Left lung (tissue), 10 donors: ENCODE data around the gene ESYT2. TPM values are rescaled to one million over a fixed set of nuclear protein-coding genes. Genes with fewer than 3 reads are reported as not detected.

Experiments used
- ATAC-seq: fragments of 200-7000 bp; cut with Tn5 transposase; one replicate; pipeline ENCODE4 v1.9.1; 2020; ENCODE audit warnings: moderate library complexity
- DNase-seq, 4 donors: peaks; one replicate each; pipeline ENCODE4 v3.0.0-alpha.2; 2013 to 2020
- H3K27ac ChIP-seq, 2 donors: fragments of 200-600 bp; sonication (generic) in 1 of 2; one replicate each; pipeline versions ENCODE4 v1.5.0 to v1.8.0; 2020 to 2021
- H3K27me3 ChIP-seq, 2 donors: fragments of 200-600 bp; sonication (generic) in 1 of 2; one replicate each; pipeline versions ENCODE4 v1.5.0 to v1.8.0; 2020 to 2021
- H3K36me3 ChIP-seq, 2 donors: fragments of 200-600 bp; sonication (generic) in 1 of 2; one replicate each; pipeline versions ENCODE4 v1.5.0 to v1.8.0; 2020 to 2021
- H3K4me1 ChIP-seq, 2 donors: fragments of 200-600 bp; one replicate each; pipeline ENCODE4 v1.8.0; 2021
- H3K4me3 ChIP-seq, 2 donors: fragments of 200-600 bp; sonication (generic) in 1 of 2; one replicate each; pipeline versions ENCODE4 v1.5.0 to v1.8.0; 2020 to 2021; ENCODE audit warnings: mild to moderate bottlenecking in 1 of 2
- H3K9me3 ChIP-seq, 2 donors: fragments of 200-600 bp; sonication (generic) in 1 of 2; one replicate each; pipeline versions ENCODE4 v1.5.0 to v1.8.0; 2020 to 2021
- intact Hi-C, 2 donors: fragments of 100-400 bp; cut with DNase I; formaldehyde crosslinking; loops; one replicate each; pipeline versions ENCODE4 v1.11.2 to v1.14.2; 2022
- polyA plus RNA-seq, 6 donors: library from polyadenylated mRNA; unstranded; fragments of 120-200 nt; gene quantifications; one replicate each; pipeline ENCODE4 v1.2.1, GENCODE V29; 2013; ENCODE audit not compliant: insufficient read length in 6 of 6
- total RNA-seq, 2 donors: library from RNA; stranded (reverse); fragmentation: NEBNext Ultra II Directional; extraction: Animal tissue kit (Norgen Biotek cat#: 25700); gene quantifications; one replicate each; pipeline ENCODE4 v1.2.1, GENCODE V29; 2021
- TF ChIP-seq, protein P1 (sequence below), 2 donors: fragments of 200-600 bp; sonication (generic) in 1 of 2; IDR thresholded peaks; one replicate each; pipeline versions ENCODE4 v1.5.0 to v1.8.0; 2021; ENCODE audit warnings: antibody characterized with exemption in 2 of 2
- donor health status: DM: no; HTN: yes; CAD: no.
- donor health status: DM: no; HTN: no; CAD: no.

The ESYT2 gene
- total and polyA plus RNA-seq, 8 donors = 38.3 to 75.7 (median 43.3) TPM

- no peak overlapping the region for H3K27ac ChIP-seq
- H3K4me1 ChIP-seq = peaks cover 30 to 72% of the 10 kb centered on the region in 2 donors
- intact Hi-C loops = no loop called here
Measured at GRCh38 chr7:158812684-158813083, 16.6 kb downstream of the ESYT2 start.

DNA sequence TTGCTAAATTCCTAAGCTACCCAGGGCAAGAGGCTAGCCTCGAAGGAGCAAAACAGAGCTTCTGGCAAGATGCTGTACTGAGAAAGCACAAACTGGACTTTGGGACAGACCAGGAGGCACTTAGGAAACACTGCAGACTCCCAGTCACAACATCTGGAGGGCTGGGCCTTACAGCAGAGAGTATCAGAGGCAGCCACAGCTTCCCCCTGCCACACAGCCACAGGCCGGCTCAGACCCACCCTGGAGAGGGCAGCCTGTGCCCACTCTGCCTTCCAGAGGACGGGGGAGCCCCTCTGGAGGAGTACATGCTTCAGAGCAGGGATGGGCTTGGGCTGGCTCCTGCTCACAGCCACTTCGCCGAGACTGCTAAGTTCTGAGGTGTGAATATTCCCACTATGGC, 17.4 kb downstream of the ESYT2 start:
- peak; percentile 6 for ATAC-seq

More at GRCh38 chr7:158812684-158813083, 16.6 kb downstream of the ESYT2 start:
- Histone ChIP-seq H3K4me3 (no peak overlapping the region), H3K27me3 (no peaks in the 10 kb centered on the region), H3K36me3 (peaks cover 0 to 5% of the 10 kb centered on the region in 2 donors), H3K9me3 (no peaks in the 10 kb centered on the region)
- DNase-seq = no peak
- TF ChIP-seq, protein P1, sequence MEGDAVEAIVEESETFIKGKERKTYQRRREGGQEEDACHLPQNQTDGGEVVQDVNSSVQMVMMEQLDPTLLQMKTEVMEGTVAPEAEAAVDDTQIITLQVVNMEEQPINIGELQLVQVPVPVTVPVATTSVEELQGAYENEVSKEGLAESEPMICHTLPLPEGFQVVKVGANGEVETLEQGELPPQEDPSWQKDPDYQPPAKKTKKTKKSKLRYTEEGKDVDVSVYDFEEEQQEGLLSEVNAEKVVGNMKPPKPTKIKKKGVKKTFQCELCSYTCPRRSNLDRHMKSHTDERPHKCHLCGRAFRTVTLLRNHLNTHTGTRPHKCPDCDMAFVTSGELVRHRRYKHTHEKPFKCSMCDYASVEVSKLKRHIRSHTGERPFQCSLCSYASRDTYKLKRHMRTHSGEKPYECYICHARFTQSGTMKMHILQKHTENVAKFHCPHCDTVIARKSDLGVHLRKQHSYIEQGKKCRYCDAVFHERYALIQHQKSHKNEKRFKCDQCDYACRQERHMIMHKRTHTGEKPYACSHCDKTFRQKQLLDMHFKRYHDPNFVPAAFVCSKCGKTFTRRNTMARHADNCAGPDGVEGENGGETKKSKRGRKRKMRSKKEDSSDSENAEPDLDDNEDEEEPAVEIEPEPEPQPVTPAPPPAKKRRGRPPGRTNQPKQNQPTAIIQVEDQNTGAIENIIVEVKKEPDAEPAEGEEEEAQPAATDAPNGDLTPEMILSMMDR (IDR thresholded peaks at IDR 0.05) = no peak
- no peak for ATAC-seq

GRCh38 chr7:158811461-158811860, 17.8 kb downstream of the ESYT2 start:
- TF ChIP-seq, protein P1 (IDR thresholded peaks at IDR 0.05) = no peak
- ATAC-seq = peak; percentile 91
- Histone ChIP-seq H3K4me3 (no peak overlapping the region), H3K27me3 (no peaks in the 10 kb centered on the region), H3K27ac (peak overlapping the region; percentile 71 to 83), H3K36me3 (peaks cover 0 to 5% of the 10 kb centered on the region in 2 donors), H3K4me1 (peaks cover 18 to 60% of the 10 kb centered on the region in 2 donors), H3K9me3 (no peaks in the 10 kb centered on the region)
- intact Hi-C loops = no loop called here
- DNase-seq = no peak

More for the DNA sequence above, 17.4 kb downstream of the ESYT2 start:
- DNase-seq = no peak
- H3K27me3 ChIP-seq = no peaks in the 10 kb centered on the region
- no peak overlapping the region for H3K4me3 ChIP-seq
- H3K36me3 ChIP-seq = peaks cover 0 to 5% of the 10 kb centered on the region in 2 donors
- intact Hi-C loops = no loop called here
- peaks cover 22 to 64% of the 10 kb centered on the region in 2 donors for H3K4me1 ChIP-seq
- no peaks in the 10 kb centered on the region for H3K9me3 ChIP-seq
- H3K27ac ChIP-seq = peak overlapping the region; percentile 71 to 83
- TF ChIP-seq, protein P1 (IDR thresholded peaks at IDR 0.05) = no peak

DNA sequence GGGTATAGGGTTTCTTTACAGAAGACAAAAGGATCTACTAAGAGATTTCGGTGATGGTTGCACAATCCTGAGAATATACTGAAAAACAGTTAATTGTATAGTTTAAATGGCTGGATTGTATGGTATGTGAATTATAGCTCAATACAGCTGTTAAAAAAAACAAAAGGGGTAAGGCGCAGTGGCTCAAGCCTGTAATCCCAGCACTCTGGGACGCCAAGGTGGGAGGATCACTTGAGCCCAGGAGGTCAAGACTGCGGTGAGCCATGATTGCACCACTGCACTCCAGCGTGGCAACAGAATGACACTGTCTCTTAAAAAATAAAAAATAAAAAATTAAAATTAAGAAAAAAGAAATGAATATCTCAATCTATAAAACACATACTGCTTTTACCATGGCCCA, 18.5 kb downstream of the ESYT2 start:
- no peaks in the 10 kb centered on the region for H3K27me3 ChIP-seq
- DNase-seq (no peak), ATAC-seq (peak; percentile 53)
- intact Hi-C loops = no loop called here
- TF ChIP-seq, protein P1 (IDR thresholded peaks at IDR 0.05) = no peak
- H3K9me3 ChIP-seq = no peaks in the 10 kb centered on the region
- H3K4me3 ChIP-seq = no peak overlapping the region
- peak overlapping the region; percentile 71 to 83 for H3K27ac ChIP-seq
- H3K4me1 ChIP-seq = peaks cover 11 to 53% of the 10 kb centered on the region in 2 donors
- H3K36me3 ChIP-seq = peaks cover 0 to 7% of the 10 kb centered on the region in 2 donors

DNA sequence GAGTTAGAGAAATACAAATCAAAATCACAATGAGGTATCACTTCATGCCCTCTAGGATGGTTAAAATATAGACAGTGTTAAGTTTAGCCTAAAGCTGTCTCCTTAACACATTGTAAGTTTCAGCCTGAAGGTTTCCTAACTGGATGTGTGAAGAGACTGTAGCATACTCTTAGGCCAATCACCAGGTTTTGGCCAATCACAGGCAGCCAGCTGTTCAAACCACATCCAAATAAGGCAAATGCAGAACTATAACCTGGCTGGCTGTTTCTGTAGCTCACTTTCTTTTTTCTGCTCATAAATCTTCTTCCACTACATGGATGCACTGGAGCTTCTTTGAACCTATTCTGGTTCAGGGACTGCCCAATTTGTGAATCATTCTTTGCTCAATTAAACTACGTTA, 19.7 kb downstream of the ESYT2 start:
- DNase-seq (no peak), ATAC-seq (no peak)
- TF ChIP-seq, protein P1 (IDR thresholded peaks at IDR 0.05) = no peak
- Histone ChIP-seq H3K9me3 (no peaks in the 10 kb centered on the region), H3K27me3 (no peaks in the 10 kb centered on the region), H3K4me1 (peaks cover 11 to 41% of the 10 kb centered on the region in 2 donors), H3K27ac (peak overlapping the region in 1 of 2 donors; percentile 42), H3K36me3 (peaks cover 0 to 7% of the 10 kb centered on the region in 2 donors), H3K4me3 (no peak overlapping the region)
- intact Hi-C loops = no loop called here
